ENCODE data around the gene TMC3. TPM values are rescaled to one million over a fixed set of nuclear protein-coding genes. Genes with fewer than 3 reads are reported as not detected.

The TMC3 gene
- total RNA-seq, result not detected in 2 replicates

GRCh38 chr15:81373775-81374395 is at the start of gene TMC3:
Gene TMC3, minus strand, starts transcription at chr15:81374213. Its CDS starts 136 bp downstream, at chr15:81374077.

GRCh38 chr15:81323944-81324881 is 49.8 kb downstream of the TMC3 start, which contains the start of gene STARD5:
Gene STARD5, minus strand, starts transcription at chr15:81324141. Its CDS starts 42 bp downstream, at chr15:81324099.

Other genes starting within 250 kb of the TMC3 start
- not detected in 2 replicates for gene CFAP161, start 239.9 kb downstream of the TMC3 start, total RNA-seq
- under 0.01 TPM in 2 replicates for gene IL16, start 177.3 kb downstream of the TMC3 start, total RNA-seq
- 4.3 and 8.7 TPM in 2 replicates for gene STARD5, start 50.1 kb downstream of the TMC3 start, total RNA-seq